H1 (cell line): ENCODE data around the gene MBNL2. TPM values are rescaled to one million over a fixed set of nuclear protein-coding genes. Genes with fewer than 3 reads are reported as not detected.

Experiments
- CTCF ChIA-PET: fragments of 300-600 bp; sonication (Branson Sonifier 250); formaldehyde crosslinking; loops from one replicate; lab custom pipeline; 2021; ENCODE audit not compliant: partially characterized antibody; lab: Charles Lee
- POLR2A ChIA-PET: fragments of 300-600 bp; sonication (Branson Sonifier 250); formaldehyde crosslinking; loops from one replicate; lab custom pipeline; 2021; ENCODE audit warnings: inconsistent platforms; ENCODE audit not compliant: partially characterized antibody; lab: Charles Lee
- DNase-seq, 2 experiments: peaks; one replicate each; pipeline versions ENCODE4 v3.0.0 to v3.0.0-alpha.2; 2010 to 2022; ENCODE audit warnings: low spot score in 2 of 2, low read depth in 1 of 2, mixed read lengths in 1 of 2
- FAIRE-seq: peaks from 2 replicates; lab custom pipeline; 2011; peaks lifted over from hg19 to GRCh38; lab: Jason Lieb, UNC
- H2AFZ ChIP-seq: 2 replicates; pipeline ENCODE4 v1.8.1; 2012; ENCODE audit warnings: low read length, inconsistent platforms
- H2AK5ac ChIP-seq: 2 replicates; pipeline ENCODE4 v1.6.1; 2013; ENCODE audit warnings: low read depth, low read length
- H2BK120ac ChIP-seq: replicated peaks from 2 replicates; pipeline ENCODE3; 2013; ENCODE audit warnings: low read depth, low read length, inconsistent platforms
- H2BK12ac ChIP-seq: 2 replicates; pipeline ENCODE4 v1.6.1; 2013; ENCODE audit warnings: low read depth, low read length
- H2BK15ac ChIP-seq: 2 replicates; pipeline ENCODE4 v1.6.1; 2013; ENCODE audit warnings: low read length
- H2BK20ac ChIP-seq: 2 replicates; pipeline ENCODE4 v1.6.1; 2013; ENCODE audit warnings: low read length
- H2BK5ac ChIP-seq: 2 replicates; pipeline ENCODE4 v1.6.1; 2013; ENCODE audit warnings: low read depth, low read length
- H3K14ac ChIP-seq: 2 replicates; pipeline ENCODE4 v1.6.1; 2013; ENCODE audit warnings: inconsistent platforms; ENCODE audit not compliant: insufficient read length
- H3K18ac ChIP-seq: 2 replicates; pipeline ENCODE4 v1.6.1; 2013; ENCODE audit warnings: low read length; ENCODE audit errors: extremely low read depth
- H3K23ac ChIP-seq: 2 replicates; pipeline ENCODE4 v1.6.1; 2013; ENCODE audit warnings: inconsistent platforms; ENCODE audit not compliant: insufficient read length
- H3K23me2 ChIP-seq: 2 replicates; pipeline ENCODE4 v1.6.1; 2013; ENCODE audit warnings: low read depth, low read length
- H3K27ac ChIP-seq: 2 replicates; pipeline ENCODE4 v1.6.1; 2011; ENCODE audit warnings: low read depth, low read length, inconsistent platforms
- H3K27me3 ChIP-seq, 4 experiments: replicated peaks in 1 of 4; 1 replicate in 1 of 4; 2 replicates in 3 of 4; pipeline versions ENCODE4 v1.6.1 to v1.8.1; 2011 to 2013; ENCODE audit warnings: low read length in 3 of 4, mild to moderate bottlenecking in 3 of 4, inconsistent platforms in 2 of 4, mixed read lengths in 2 of 4, moderate library complexity in 1 of 4; ENCODE audit not compliant: control insufficient read depth in 3 of 4, insufficient read depth in 3 of 4; ENCODE audit errors: extremely low read depth in 1 of 4
- H3K36me3 ChIP-seq, 4 experiments: 2 replicates each; pipeline versions ENCODE4 v1.6.1 to v1.8.1; 2011 to 2013; ENCODE audit warnings: mild to moderate bottlenecking in 4 of 4, low read length in 3 of 4, moderate library complexity in 2 of 4, control low read depth in 1 of 4, inconsistent platforms in 1 of 4; ENCODE audit not compliant: insufficient read depth in 4 of 4, control insufficient read depth in 2 of 4
- H3K4ac ChIP-seq: replicated peaks from 2 replicates; pipeline ENCODE3; 2013; ENCODE audit warnings: low read length, low read depth, mixed read lengths, inconsistent platforms; ENCODE audit not compliant: insufficient read length
- H3K4me1 ChIP-seq, 4 experiments: replicated peaks in 1 of 4; 1 replicate in 1 of 4; 2 replicates in 3 of 4; pipeline versions ENCODE4 v1.6.1 to v1.8.1; 2011 to 2013; ENCODE audit warnings: low read length in 3 of 4, inconsistent platforms in 2 of 4, mixed read lengths in 1 of 4; ENCODE audit not compliant: insufficient read depth in 4 of 4, control insufficient read depth in 3 of 4
- H3K4me2 ChIP-seq, 2 experiments: 2 replicates each; pipeline versions ENCODE4 v1.6.1 to v1.8.1; 2011 to 2013; ENCODE audit warnings: low read depth in 2 of 2, low read length in 2 of 2, control low read depth in 1 of 2, inconsistent platforms in 1 of 2, mild to moderate bottlenecking in 1 of 2; ENCODE audit not compliant: insufficient read depth in 1 of 2
- H3K4me3 ChIP-seq, 4 experiments: fragments of 200-600, 300-600 bp in 1 of 4; sonication (generic), shearing (Covaris generic), sonication (Bioruptor Twin) in 1 of 4; 2 replicates each; pipeline versions ENCODE4 v1.5.1 to v1.8.1; 2011 to 2016; ENCODE audit warnings: low read length in 4 of 4, low read depth in 3 of 4, control low read depth in 2 of 4, inconsistent platforms in 2 of 4, mild to moderate bottlenecking in 2 of 4, mixed read lengths in 1 of 4, moderate library complexity in 1 of 4; ENCODE audit not compliant: insufficient read depth in 2 of 4; ENCODE audit errors: extremely low read depth in 1 of 4
- H3K56ac ChIP-seq: replicated peaks from 2 replicates; pipeline ENCODE3; 2013; ENCODE audit warnings: low read depth, mild to moderate bottlenecking, mixed read lengths, low read length, inconsistent platforms; ENCODE audit not compliant: insufficient read length
- H3K79me1 ChIP-seq: 2 replicates; pipeline ENCODE4 v1.6.1; 2013; ENCODE audit warnings: low read depth, low read length, control low read depth
- H3K79me2 ChIP-seq, 2 experiments: 2 replicates each; pipeline versions ENCODE4 v1.6.1 to v1.8.1; 2012 to 2013; ENCODE audit warnings: low read length in 2 of 2, mild to moderate bottlenecking in 2 of 2, inconsistent platforms in 1 of 2; ENCODE audit not compliant: insufficient read depth in 2 of 2, control insufficient read depth in 1 of 2
- H3K9ac ChIP-seq, 4 experiments: replicated peaks in 1 of 4; 1 replicate in 1 of 4; 2 replicates in 3 of 4; pipeline versions ENCODE4 v1.6.1 to v1.8.1; 2011 to 2013; ENCODE audit warnings: low read depth in 3 of 4, low read length in 3 of 4, control low read depth in 2 of 4, mild to moderate bottlenecking in 2 of 4, moderate library complexity in 2 of 4, inconsistent platforms in 1 of 4; ENCODE audit errors: extremely low read depth in 1 of 4
- H3K9me3 ChIP-seq, 2 experiments: 2 replicates each; pipeline versions ENCODE4 v1.6.1 to v1.8.1; 2012 to 2013; ENCODE audit warnings: mild to moderate bottlenecking in 2 of 2, moderate library complexity in 2 of 2, control low read depth in 1 of 2, inconsistent platforms in 1 of 2, low read depth in 1 of 2, low read length in 1 of 2, mixed read lengths in 1 of 2; ENCODE audit not compliant: insufficient read depth in 2 of 2
- H4K20me1 ChIP-seq, 2 experiments: replicated peaks in 1 of 2; 2 replicates each; pipeline versions ENCODE3 to v1.8.1; 2011 to 2013; ENCODE audit warnings: inconsistent platforms in 2 of 2, low read length in 2 of 2, mild to moderate bottlenecking in 1 of 2; ENCODE audit not compliant: insufficient read depth in 2 of 2, control insufficient read depth in 1 of 2
- H4K5ac ChIP-seq: 2 replicates; pipeline ENCODE4 v1.6.1; 2013; ENCODE audit warnings: low read length, low read depth, mixed read lengths, inconsistent platforms; ENCODE audit not compliant: insufficient read length
- H4K8ac ChIP-seq: 2 replicates; pipeline ENCODE4 v1.8.0; 2013; ENCODE audit warnings: mild to moderate bottlenecking, moderate library complexity, low read length, inconsistent platforms; ENCODE audit not compliant: insufficient read depth; ENCODE audit errors: extremely low read depth
- H4K91ac ChIP-seq: replicated peaks from 2 replicates; pipeline ENCODE3; 2013; ENCODE audit warnings: low read length, mixed read lengths, inconsistent platforms; ENCODE audit not compliant: insufficient read length
- JUN ChIP-seq: IDR thresholded peaks from 2 replicates; pipeline ENCODE4 v1.6.1; 2011; ENCODE audit warnings: low read depth, mild to moderate bottlenecking, improper control_type of control experiment, low read length
- RAD21 ChIP-seq, 2 experiments: IDR thresholded peaks in 1 of 2; conservative IDR thresholded peaks in 1 of 2; 2 replicates each; pipeline ENCODE4 v1.6.1; 2011; ENCODE audit warnings: low read depth in 2 of 2, low read length in 2 of 2, improper control_type of control experiment in 1 of 2, inconsistent platforms in 1 of 2, mild to moderate bottlenecking in 1 of 2, moderate library complexity in 1 of 2
- WGBS, 2 experiments: shearing (Covaris generic) in 1 of 2; methylation state at CpG; one replicate each; pipeline versions ENCODE4 v1.1.6 to v1.1.7; 2013 to 2015; ENCODE audit warnings: low lambda C conversion rate in 2 of 2, mixed read lengths in 2 of 2, inconsistent platforms in 1 of 2, low coverage in 1 of 2, missing lambda C conversion rate in 1 of 2; ENCODE audit not compliant: insufficient replicate concordance in 2 of 2, insufficient coverage in 1 of 2, insufficient read length in 1 of 2; ENCODE audit errors: extremely low coverage in 1 of 2, missing lambda C conversion rate in 1 of 2; 5-methylcytosine and 5-hydroxymethylcytosine counted together
- polyA plus RNA-seq, 7 experiments: library from polyadenylated mRNA; depleted of rRNA in 3 of 7; stranded (reverse) in 5 of 7; unstranded in 2 of 7; fragments of >200 nt in 5 of 7; fragments of 200-250 nt in 2 of 7; gene quantifications; 1 replicate in 5 of 7; 2 replicates in 1 of 7; 4 replicates in 1 of 7; pipeline versions ENCODE4 v1.2.1 to v1.2.3, GENCODE V29; 2011 to 2013; ENCODE audit warnings: missing spikeins in 2 of 7, mixed read lengths in 2 of 7
- total RNA-seq: library from RNA; stranded (reverse); fragmentation: NEBNext Ultra II Directional; extraction: Animal tissue kit (Norgen Biotek cat#: 25700); gene quantifications from 2 replicates; pipeline ENCODE4 v1.2.1, GENCODE V29; 2021
- TF ChIP-seq, protein P1 (sequence below), 3 experiments: IDR thresholded peaks; 1 replicate in 2 of 3; 2 replicates in 1 of 3; pipeline versions ENCODE4 v1.5.1 to v1.6.1; 2011; ENCODE audit warnings: low read length in 3 of 3, mild to moderate bottlenecking in 3 of 3, inconsistent platforms in 2 of 3, low read depth in 1 of 3, moderate library complexity in 1 of 3; ENCODE audit not compliant: insufficient read depth in 1 of 3; ENCODE audit errors: control extremely low read depth in 1 of 3

MBNL2 gene
- total and polyA plus RNA-seq, 2 of the 8 experiments (the other 6 are each of a cell fraction or from before 2014, with no cell fraction given) = 1.0 to 2.6 TPM

GRCh38 chr13:97344265-97345175 is 122.4 kb downstream of the MBNL2 start:
- POLR2A ChIA-PET = no interaction called here
- CTCF ChIA-PET = interaction anchor here (0.6 to 6.0 kb wide), 23 partner anchors 9 to 329 kb away, joined by 3 to 105 read pairs (median 4); no protein-coding TSS in a partner anchor

More at GRCh38 chr13:97344265-97345175, 122.4 kb downstream of the MBNL2 start:
- Histone ChIP-seq H2BK5ac (no peak overlapping the region), H3K18ac (no peak overlapping the region), H2BK120ac (no peak overlapping the region), H4K20me1 (no peaks in the 10 kb centered on the region), H3K36me3 (no peaks in the 10 kb centered on the region), H2AFZ (no peak overlapping the region), H3K9ac (no peak overlapping the region), H3K56ac (no peak overlapping the region), H3K27me3 (no peaks in the 10 kb centered on the region), H3K4me2 (no peak overlapping the region), H3K4me1 (peaks cover 0 to 2% (median 0%) of the 10 kb centered on the region in 4 experiments; a peak in 1 of 7 replicates), H3K9me3 (no peaks in the 10 kb centered on the region), H3K4me3 (no peak overlapping the region), H4K8ac (no peak overlapping the region), H4K91ac (no peak overlapping the region), H3K4ac (no peak overlapping the region), H2BK12ac (no peak overlapping the region), H4K5ac (no peak overlapping the region), H2BK15ac (no peak overlapping the region), H3K27ac (no peak overlapping the region), H3K14ac (no peak overlapping the region), H3K23ac (no peak overlapping the region), H2AK5ac (no peak overlapping the region), H3K79me2 (no peaks in the 10 kb centered on the region), H3K79me1 (no peaks in the 10 kb centered on the region), H2BK20ac (no peak overlapping the region), H3K23me2 (no peaks in the 10 kb centered on the region; the same call in 1 of the 2 replicates)
- TF ChIP-seq RAD21 (IDR thresholded peaks at IDR 0.05 in 1 of 2, conservative IDR thresholded peaks at IDR 0.05 in 1 of 2; ENCODE audit: low read depth in 2 of 2, low read length in 2 of 2) (peak; percentile 81 to 84), JUN (no peak)
- TF ChIP-seq, protein P1, sequence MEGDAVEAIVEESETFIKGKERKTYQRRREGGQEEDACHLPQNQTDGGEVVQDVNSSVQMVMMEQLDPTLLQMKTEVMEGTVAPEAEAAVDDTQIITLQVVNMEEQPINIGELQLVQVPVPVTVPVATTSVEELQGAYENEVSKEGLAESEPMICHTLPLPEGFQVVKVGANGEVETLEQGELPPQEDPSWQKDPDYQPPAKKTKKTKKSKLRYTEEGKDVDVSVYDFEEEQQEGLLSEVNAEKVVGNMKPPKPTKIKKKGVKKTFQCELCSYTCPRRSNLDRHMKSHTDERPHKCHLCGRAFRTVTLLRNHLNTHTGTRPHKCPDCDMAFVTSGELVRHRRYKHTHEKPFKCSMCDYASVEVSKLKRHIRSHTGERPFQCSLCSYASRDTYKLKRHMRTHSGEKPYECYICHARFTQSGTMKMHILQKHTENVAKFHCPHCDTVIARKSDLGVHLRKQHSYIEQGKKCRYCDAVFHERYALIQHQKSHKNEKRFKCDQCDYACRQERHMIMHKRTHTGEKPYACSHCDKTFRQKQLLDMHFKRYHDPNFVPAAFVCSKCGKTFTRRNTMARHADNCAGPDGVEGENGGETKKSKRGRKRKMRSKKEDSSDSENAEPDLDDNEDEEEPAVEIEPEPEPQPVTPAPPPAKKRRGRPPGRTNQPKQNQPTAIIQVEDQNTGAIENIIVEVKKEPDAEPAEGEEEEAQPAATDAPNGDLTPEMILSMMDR (IDR thresholded peaks at IDR 0.05; ENCODE audit: control extremely low read depth in 1 of 3, insufficient read depth in 1 of 3, low read depth in 1 of 3, low read length in 3 of 3) = peak in 2 of 3 experiments; percentile 57 to 64; a peak in 3 of 4 replicates
- WGBS, 2 experiments = 65% methylated on average over 5 of the region's 5 CpGs; no CpG with 5 or more reads in 1 of the 2 experiments
- DNase-seq (no peak), FAIRE-seq (peak; percentile 90)
